MM.1S (cell line): Measurements from ENCODE around the gene ESPL1.

Experiments
- DNase-seq: peaks from one replicate; pipeline ENCODE4 v3.0.0-alpha.2; 2015
- H2AFZ ChIP-seq: fragments of 300-600 bp; sonication (generic); 2 replicates; pipeline ENCODE4 v1.6.0; 2016; ENCODE audit warnings: antibody characterized with exemption, low read length
- H3F3A ChIP-seq: fragments of 300-600 bp; sonication (generic); 2 replicates; pipeline ENCODE4 v1.6.1; 2016; ENCODE audit warnings: mild to moderate bottlenecking, antibody characterized with exemption, low read length, moderate library complexity, mixed read lengths; ENCODE audit not compliant: insufficient read depth
- H3K27ac ChIP-seq: fragments of 300-600 bp; sonication (generic); 2 replicates; pipeline ENCODE4 v1.5.1; 2016; ENCODE audit warnings: mild to moderate bottlenecking, low read length
- H3K27me3 ChIP-seq: fragments of 300-600 bp; sonication (generic); replicated peaks from 2 replicates; pipeline ENCODE4 v1.6.0; 2016; ENCODE audit warnings: low read length; ENCODE audit not compliant: insufficient read depth
- H3K36me3 ChIP-seq: fragments of 300-600 bp; sonication (generic); replicated peaks from 2 replicates; pipeline ENCODE4 v1.6.1; 2016; ENCODE audit warnings: mild to moderate bottlenecking, low read length, mixed read lengths; ENCODE audit not compliant: insufficient read depth
- H3K4me1 ChIP-seq: fragments of 300-600 bp; sonication (generic); 2 replicates; pipeline ENCODE4 v1.6.1; 2016; ENCODE audit warnings: low read length, mixed read lengths
- H3K4me2 ChIP-seq: fragments of 300-600 bp; sonication (generic); 2 replicates; pipeline ENCODE4 v1.6.0; 2016; ENCODE audit warnings: low read depth, low read length
- H3K4me3 ChIP-seq: fragments of 300-600 bp; sonication (generic); 2 replicates; pipeline ENCODE4 v1.5.1; 2016; ENCODE audit warnings: low read length, mixed read lengths
- H3K79me2 ChIP-seq: fragments of 300-600 bp; sonication (generic); 2 replicates; pipeline ENCODE4 v1.6.1; 2016; ENCODE audit warnings: mixed run types, low read length, mixed read lengths
- H3K9ac ChIP-seq: fragments of 300-600 bp; sonication (generic); 2 replicates; pipeline ENCODE4 v1.6.1; 2016; ENCODE audit warnings: low read length, mixed read lengths
- H3K9me2 ChIP-seq: fragments of 300-600 bp; sonication (generic); replicated peaks from 2 replicates; pipeline ENCODE4 v1.6.1; 2016; ENCODE audit warnings: mild to moderate bottlenecking, low read length, mixed read lengths; ENCODE audit not compliant: insufficient read depth
- H3K9me3 ChIP-seq: fragments of 300-600 bp; sonication (generic); replicated peaks from 2 replicates; pipeline ENCODE4 v1.6.1; 2016; ENCODE audit warnings: mild to moderate bottlenecking, low read length, mixed read lengths; ENCODE audit not compliant: insufficient read depth
- H4K20me1 ChIP-seq: fragments of 300-600 bp; sonication (generic); 2 replicates; pipeline ENCODE4 v1.6.1; 2016; ENCODE audit warnings: mild to moderate bottlenecking, low read length, moderate library complexity, mixed read lengths; ENCODE audit not compliant: insufficient read depth
- EZH2 ChIP-seq: fragments of 300-600 bp; sonication (generic); optimal IDR thresholded peaks from 2 replicates; pipeline ENCODE3; 2017; ENCODE audit warnings: low read depth, mild to moderate bottlenecking, antibody characterized with exemption, low read length, mixed read lengths
- EZH2phosphoT487 ChIP-seq: fragments of 300-600 bp; sonication (generic); IDR thresholded peaks from 2 replicates; pipeline ENCODE4 v1.6.1; 2018; ENCODE audit warnings: antibody characterized with exemption, low read length
- TF ChIP-seq, protein P1 (sequence below): fragments of 300-600 bp; sonication (generic); IDR thresholded peaks from 2 replicates; pipeline ENCODE4 v1.5.1; 2016; ENCODE audit warnings: antibody characterized with exemption, low read length, mixed read lengths

ESPL1 gene

DNA sequence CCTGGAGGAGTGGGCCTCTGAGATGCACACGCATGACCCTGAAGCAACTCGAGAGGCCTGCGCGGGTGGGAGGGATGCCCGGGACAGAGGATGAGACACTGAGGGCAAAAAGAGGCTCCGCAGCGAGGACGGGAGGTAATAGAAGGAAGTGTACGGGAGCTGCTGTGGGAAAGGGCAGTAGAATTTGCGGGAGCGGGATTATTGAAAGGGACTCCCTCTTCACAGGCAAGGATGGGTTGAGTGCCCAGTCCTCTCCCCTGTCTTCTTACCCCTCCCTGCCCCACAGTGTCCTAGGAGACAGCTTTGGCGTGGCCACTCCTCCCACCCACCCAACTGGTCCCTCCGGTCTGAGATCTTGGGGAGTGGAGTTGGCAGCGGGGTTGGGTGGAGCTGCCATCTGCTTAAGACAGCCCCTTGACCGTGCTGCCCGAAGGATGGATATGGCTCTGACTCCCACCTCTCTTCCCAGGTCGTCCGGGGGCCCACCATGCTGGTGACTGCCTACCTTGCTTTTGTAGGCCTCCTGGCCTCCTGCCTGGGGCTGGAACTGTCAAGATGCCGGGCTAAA, 15.7 kb upstream of the ESPL1 start:
- H3K27me3 ChIP-seq = no peaks in the 10 kb centered on the region
- no peak for TF ChIP-seq EZH2
- TF ChIP-seq, protein P1, sequence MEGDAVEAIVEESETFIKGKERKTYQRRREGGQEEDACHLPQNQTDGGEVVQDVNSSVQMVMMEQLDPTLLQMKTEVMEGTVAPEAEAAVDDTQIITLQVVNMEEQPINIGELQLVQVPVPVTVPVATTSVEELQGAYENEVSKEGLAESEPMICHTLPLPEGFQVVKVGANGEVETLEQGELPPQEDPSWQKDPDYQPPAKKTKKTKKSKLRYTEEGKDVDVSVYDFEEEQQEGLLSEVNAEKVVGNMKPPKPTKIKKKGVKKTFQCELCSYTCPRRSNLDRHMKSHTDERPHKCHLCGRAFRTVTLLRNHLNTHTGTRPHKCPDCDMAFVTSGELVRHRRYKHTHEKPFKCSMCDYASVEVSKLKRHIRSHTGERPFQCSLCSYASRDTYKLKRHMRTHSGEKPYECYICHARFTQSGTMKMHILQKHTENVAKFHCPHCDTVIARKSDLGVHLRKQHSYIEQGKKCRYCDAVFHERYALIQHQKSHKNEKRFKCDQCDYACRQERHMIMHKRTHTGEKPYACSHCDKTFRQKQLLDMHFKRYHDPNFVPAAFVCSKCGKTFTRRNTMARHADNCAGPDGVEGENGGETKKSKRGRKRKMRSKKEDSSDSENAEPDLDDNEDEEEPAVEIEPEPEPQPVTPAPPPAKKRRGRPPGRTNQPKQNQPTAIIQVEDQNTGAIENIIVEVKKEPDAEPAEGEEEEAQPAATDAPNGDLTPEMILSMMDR = no peak
- no peak for TF ChIP-seq EZH2phosphoT487
- H3K27ac ChIP-seq = peak overlapping the region; percentile 36; the same call in 1 of the 2 replicates
- no peak for DNase-seq
- no peaks in the 10 kb centered on the region for H3K9me2 ChIP-seq
- peak overlapping the region; percentile 70 for H3K9ac ChIP-seq
- H3K4me1 ChIP-seq = peaks cover 12% of the 10 kb centered on the region
- H4K20me1 ChIP-seq = no peaks in the 10 kb centered on the region
- no peaks in the 10 kb centered on the region for H3K36me3 ChIP-seq
- H3K9me3 ChIP-seq = no peaks in the 10 kb centered on the region
- peak overlapping the region; percentile 89 for H3K4me3 ChIP-seq
- H3F3A ChIP-seq = no peaks in the 10 kb centered on the region; the same call in 1 of the 2 replicates
- peaks cover 22% of the 10 kb centered on the region for H3K79me2 ChIP-seq
- H3K4me2 ChIP-seq = peak overlapping the region; percentile 84
- peak overlapping the region; percentile 90 for H2AFZ ChIP-seq

DNA sequence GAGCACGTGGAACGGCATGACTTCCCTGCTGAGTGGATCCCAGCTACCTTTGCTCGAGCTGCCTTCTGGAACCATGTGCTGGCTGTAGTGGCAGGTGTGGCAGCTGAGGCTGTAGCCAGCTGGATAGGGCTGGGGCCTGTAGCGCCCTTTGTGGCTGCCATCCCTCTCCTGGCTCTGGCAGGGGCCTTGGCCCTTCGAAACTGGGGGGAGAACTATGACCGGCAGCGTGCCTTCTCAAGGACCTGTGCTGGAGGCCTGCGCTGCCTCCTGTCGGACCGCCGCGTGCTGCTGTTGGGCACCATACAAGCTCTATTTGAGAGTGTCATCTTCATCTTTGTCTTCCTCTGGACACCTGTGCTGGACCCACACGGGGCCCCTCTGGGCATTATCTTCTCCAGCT, 14.8 kb upstream of the ESPL1 start:
- Histone ChIP-seq H3K27ac (no peak overlapping the region), H2AFZ (no peak overlapping the region), H3K36me3 (no peaks in the 10 kb centered on the region), H3K27me3 (no peaks in the 10 kb centered on the region), H3K9me2 (no peaks in the 10 kb centered on the region), H3K4me3 (peak overlapping the region; percentile 89), H3K9ac (peak overlapping the region; percentile 70; the same call in 1 of the 2 replicates), H3K79me2 (peaks cover 22% of the 10 kb centered on the region), H4K20me1 (no peaks in the 10 kb centered on the region), H3F3A (no peaks in the 10 kb centered on the region; the same call in 1 of the 2 replicates), H3K4me2 (peak overlapping the region; percentile 84; the same call in 1 of the 2 replicates), H3K9me3 (no peaks in the 10 kb centered on the region), H3K4me1 (peaks cover 12% of the 10 kb centered on the region)
- no peak for DNase-seq
- TF ChIP-seq EZH2phosphoT487 (no peak), EZH2 (no peak)
- TF ChIP-seq, protein P1 = no peak

DNA sequence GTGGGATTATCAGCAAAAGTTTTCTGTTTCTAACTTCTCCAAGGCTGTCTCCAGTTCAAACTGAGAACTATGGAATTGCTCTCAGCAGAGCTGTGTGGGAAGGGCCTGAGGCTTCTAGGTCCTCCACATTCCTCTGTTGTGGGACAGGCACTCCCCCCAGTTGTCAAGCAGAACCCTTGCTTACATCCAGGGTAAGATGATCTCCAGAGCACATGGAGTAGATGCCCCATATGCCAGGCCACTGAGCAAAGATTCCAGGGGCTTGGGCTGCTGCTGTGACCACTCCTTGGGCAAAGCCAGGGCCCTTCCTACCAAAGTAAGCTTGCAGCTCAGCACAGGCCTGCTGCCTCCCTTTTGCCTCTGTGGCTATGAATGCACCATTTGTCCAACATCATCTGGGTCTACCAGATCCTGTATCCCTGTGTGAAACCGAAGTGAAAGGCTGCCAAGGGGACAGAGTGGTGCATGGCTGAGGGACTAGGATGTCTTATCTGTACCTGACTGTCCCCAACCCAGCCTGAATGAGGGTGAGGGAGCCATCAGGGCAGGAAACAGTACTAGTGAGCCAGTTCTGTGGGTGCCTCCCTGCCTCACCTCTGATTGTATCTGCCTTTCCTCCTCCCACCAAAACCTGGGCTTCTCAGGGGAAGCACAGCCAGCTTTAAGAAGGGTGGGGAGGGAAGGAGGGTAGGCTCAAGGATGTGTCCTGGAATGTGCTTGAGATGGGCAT, 13.1 kb upstream of the ESPL1 start:
- no peaks in the 10 kb centered on the region; the same call in 1 of the 2 replicates for H3F3A ChIP-seq
- H3K4me1 ChIP-seq = peaks cover 12% of the 10 kb centered on the region
- no peak for DNase-seq
- no peaks in the 10 kb centered on the region for H3K36me3 ChIP-seq
- no peak overlapping the region for H3K4me3 ChIP-seq
- no peaks in the 10 kb centered on the region for H3K27me3 ChIP-seq
- H4K20me1 ChIP-seq = no peaks in the 10 kb centered on the region
- no peak overlapping the region for H3K4me2 ChIP-seq
- H3K9ac ChIP-seq = no peak overlapping the region
- TF ChIP-seq EZH2phosphoT487 (no peak), EZH2 (no peak)
- TF ChIP-seq, protein P1 = no peak
- no peak overlapping the region for H2AFZ ChIP-seq
- peaks cover 22% of the 10 kb centered on the region for H3K79me2 ChIP-seq
- no peaks in the 10 kb centered on the region for H3K9me2 ChIP-seq
- no peaks in the 10 kb centered on the region for H3K9me3 ChIP-seq
- no peak overlapping the region for H3K27ac ChIP-seq
